OCI-LY3 (cell line): Measurements from ENCODE around the gene COQ7.

Experiments used
- EZH2phosphoT487 ChIP-seq: fragments of 200-600 bp; shearing (Covaris generic); IDR thresholded peaks from 2 replicates; pipeline ENCODE4 v1.6.1; 2018; ENCODE audit warnings: antibody characterized with exemption, mixed run types, low read depth
- TF ChIP-seq, protein P1 (sequence below): fragments of 200-600, 300-600 bp; sonication (generic); IDR thresholded peaks from 2 replicates; pipeline ENCODE4 v1.5.1; 2014; ENCODE audit warnings: antibody characterized with exemption, low read length, low read depth

DNA sequence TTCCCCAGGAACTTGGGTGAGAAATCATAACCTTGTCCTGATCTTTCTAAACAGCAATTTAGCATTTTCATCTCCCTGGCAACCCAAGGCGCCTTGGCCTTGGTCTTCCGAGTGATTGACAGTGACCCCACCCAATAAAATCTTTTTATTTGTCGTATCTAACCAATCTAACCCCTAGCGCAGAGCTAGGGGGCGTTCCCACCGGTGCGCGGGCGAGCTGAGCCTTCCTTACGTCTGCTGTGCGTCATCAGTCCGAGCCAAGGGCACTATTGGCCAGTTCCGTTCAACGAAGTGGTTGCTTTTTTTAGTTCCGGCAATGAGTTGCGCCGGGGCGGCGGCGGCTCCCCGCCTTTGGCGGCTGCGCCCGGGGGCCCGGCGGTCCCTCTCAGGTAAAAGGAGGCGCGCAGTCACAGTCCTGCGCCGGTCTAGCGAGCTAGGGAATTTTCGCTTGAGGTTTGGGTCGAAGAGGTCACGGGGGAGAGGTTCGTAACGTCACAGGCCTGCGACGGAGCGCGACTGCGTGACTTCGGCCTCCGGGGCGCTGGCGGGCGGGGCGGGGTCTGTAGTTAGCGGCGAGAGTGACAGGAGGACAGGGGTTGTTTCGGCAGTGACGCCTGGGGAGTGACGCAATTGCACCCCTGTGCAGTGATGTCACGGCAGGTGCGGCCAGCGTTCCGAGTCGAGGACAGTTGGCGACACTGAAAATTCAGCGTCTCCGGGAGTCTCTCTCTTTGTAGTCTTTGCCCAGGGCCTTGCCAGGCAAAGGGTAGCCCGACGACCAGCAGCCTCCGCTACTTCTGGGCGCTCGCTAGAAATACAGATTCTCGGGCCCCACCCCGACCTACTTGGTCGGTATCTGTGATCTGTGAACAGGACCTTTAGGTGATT is at the start of gene COQ7:
- TF ChIP-seq, protein P1, sequence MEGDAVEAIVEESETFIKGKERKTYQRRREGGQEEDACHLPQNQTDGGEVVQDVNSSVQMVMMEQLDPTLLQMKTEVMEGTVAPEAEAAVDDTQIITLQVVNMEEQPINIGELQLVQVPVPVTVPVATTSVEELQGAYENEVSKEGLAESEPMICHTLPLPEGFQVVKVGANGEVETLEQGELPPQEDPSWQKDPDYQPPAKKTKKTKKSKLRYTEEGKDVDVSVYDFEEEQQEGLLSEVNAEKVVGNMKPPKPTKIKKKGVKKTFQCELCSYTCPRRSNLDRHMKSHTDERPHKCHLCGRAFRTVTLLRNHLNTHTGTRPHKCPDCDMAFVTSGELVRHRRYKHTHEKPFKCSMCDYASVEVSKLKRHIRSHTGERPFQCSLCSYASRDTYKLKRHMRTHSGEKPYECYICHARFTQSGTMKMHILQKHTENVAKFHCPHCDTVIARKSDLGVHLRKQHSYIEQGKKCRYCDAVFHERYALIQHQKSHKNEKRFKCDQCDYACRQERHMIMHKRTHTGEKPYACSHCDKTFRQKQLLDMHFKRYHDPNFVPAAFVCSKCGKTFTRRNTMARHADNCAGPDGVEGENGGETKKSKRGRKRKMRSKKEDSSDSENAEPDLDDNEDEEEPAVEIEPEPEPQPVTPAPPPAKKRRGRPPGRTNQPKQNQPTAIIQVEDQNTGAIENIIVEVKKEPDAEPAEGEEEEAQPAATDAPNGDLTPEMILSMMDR, result no peak
- no peak for TF ChIP-seq EZH2phosphoT487
